Adrenal gland (tissue), 5 donors: Measurements from ENCODE around the gene PTPRF.

Experiments
- CTCF ChIP-seq, 6 experiments: fragments of 450-650 bp in 4 of 6; fragments of 200-600 bp in 2 of 6; sonication (generic) in 1 of 6; IDR thresholded peaks; 1 replicate in 5 of 6; 2 replicates in 1 of 6; pipeline versions ENCODE4 v1.5.1 to v1.8.0; 2016 to 2021; ENCODE audit warnings: antibody characterized with exemption in 6 of 6, mild to moderate bottlenecking in 2 of 6, moderate library complexity in 1 of 6
- POLR2A ChIP-seq, 2 donors: fragments of 450-650 bp; IDR thresholded peaks; one replicate each; pipeline ENCODE4 v1.6.1; 2017; ENCODE audit warnings: antibody characterized with exemption in 2 of 2, mild to moderate bottlenecking in 2 of 2, moderate library complexity in 1 of 2
- donor health status: DM: no; HTN: no; CAD: no.

GRCh38 chr1:43605157-43605556, 74.5 kb downstream of the PTPRF start:
- TF ChIP-seq CTCF (IDR thresholded peaks at IDR 0.05) (no peak), POLR2A (IDR thresholded peaks at IDR 0.05) (no peak)
